Measurements from ENCODE around the gene EIF2A.

DNA sequence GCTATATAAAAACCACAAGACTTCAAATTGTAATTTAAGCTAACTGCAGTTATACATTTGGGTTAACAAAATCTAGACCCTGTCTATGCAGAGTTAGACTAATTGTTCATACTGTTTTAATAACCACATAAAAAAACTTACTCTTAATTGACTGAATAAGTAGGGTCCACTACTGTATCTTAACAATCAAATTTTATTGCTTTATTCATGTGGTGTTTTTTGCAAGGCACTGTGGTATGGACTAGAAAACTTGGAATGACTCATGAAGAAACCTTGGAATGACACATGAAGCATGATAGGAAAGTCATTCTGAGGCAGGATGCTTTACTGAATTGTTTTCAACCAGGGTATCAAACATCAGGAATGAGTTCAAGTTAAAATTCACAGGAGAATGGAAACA is 2.5 kb upstream of the EIF2A start:
- TF ChIP-seq POLR2A (IDR thresholded peaks at IDR 0.05): no peak
- TF ChIP-seq, protein P1, sequence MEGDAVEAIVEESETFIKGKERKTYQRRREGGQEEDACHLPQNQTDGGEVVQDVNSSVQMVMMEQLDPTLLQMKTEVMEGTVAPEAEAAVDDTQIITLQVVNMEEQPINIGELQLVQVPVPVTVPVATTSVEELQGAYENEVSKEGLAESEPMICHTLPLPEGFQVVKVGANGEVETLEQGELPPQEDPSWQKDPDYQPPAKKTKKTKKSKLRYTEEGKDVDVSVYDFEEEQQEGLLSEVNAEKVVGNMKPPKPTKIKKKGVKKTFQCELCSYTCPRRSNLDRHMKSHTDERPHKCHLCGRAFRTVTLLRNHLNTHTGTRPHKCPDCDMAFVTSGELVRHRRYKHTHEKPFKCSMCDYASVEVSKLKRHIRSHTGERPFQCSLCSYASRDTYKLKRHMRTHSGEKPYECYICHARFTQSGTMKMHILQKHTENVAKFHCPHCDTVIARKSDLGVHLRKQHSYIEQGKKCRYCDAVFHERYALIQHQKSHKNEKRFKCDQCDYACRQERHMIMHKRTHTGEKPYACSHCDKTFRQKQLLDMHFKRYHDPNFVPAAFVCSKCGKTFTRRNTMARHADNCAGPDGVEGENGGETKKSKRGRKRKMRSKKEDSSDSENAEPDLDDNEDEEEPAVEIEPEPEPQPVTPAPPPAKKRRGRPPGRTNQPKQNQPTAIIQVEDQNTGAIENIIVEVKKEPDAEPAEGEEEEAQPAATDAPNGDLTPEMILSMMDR (IDR thresholded peaks at IDR 0.05): no peak

All from thyroid gland (tissue), 4 donors.